GM21528 (cell line): ENCODE results near the gene RPS3A.
"Not testable (repeated sequence)": the region's sequence is repeated elsewhere in the genome, so short reads cannot be mapped to it uniquely, and the experiment has no call there.

Source experiments
- ATAC-seq: cut with Tn5 transposase; IDR thresholded peaks from one replicate; pipeline ENCODE4 v1.9.1; 2021; ENCODE audit warnings: mild to moderate bottlenecking, moderate library complexity; ENCODE audit not compliant: unreplicated experiment, low FRiP score

Gene RPS3A

DNA sequence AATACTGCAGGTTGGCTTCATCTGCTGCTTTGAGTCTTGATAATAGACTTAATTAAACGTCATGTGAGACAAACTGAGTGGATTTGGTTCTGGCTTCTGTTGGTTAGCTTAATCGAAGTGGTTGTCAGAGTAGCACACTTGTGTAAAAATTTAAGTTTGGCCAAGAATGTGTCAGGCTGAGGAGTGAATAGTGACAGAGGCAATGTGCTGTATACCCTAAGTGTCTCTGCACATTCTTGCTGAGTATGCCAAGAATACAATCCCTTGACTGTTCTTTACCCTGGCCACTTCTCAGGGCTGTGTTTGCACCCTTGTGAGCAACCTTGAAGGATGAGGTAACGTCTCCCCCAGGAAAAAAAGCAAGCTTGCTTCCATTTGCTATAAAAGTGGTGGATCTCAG is 14.9 kb downstream of the RPS3A start:
- ATAC-seq, result no peak

DNA sequence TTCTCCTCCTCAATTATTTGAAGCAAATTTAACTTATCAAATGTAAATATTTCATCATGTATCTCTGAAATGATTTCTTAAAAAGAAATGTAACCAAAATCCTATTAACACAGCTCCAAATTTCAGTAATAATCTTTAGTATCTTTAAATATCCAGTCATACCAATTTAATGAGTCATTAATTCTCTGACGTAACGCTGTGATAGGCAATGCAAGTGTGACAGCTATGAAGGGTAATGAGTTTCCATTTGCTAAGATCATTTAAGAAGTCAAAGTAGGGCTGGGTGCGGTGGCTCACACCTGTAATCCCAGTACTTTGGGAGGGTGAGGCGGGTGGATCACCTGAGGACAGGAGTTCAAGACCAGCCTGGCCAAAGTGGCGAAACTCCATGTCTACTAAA is 15.6 kb downstream of the RPS3A start:
- no peak for ATAC-seq

- ATAC-seq, result peak; percentile 81
Measured at GRCh38 chr4:151117371-151117962, 18.0 kb downstream of the RPS3A start.

DNA sequence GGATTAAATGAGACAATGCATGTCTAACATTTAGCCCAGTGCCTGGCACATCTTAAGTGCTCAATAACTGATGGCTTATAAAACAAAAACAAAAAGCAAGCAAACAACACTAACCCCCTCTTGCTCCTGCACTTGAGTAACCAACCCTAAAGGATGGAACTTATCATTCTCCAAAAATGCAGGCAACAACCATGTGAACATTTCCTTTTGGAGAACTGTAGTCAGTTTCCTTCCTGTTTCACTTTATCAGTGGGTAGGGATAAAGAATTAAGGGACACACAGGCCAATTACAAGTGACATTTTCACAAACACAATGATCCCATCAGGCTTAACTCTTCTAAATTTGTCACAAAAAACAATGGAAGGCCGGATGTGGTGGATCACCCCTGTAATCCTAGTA is 30.4 kb downstream of the RPS3A start:
- ATAC-seq, result no peak

- ATAC-seq, result no peak
Measured at GRCh38 chr4:151133311-151133710, 33.9 kb downstream of the RPS3A start.

DNA sequence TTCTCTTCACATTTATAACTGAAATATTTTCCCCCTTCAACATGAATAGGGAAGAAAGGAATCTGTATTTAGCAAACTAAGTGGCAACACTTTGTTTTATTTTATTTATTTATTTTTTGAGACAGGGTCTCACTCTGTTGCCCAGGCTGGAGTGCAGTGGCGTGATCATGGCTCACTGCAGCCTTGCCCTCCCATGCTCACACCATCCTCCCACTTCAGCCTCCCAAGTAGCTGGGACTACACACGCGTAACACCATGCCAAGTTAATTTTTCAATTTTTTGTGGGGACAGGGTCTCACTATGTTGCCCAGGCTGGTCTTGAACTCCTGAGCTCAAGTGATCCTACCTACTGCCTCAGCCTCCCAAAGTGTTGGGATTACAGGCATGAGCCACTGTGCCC is 36.6 kb downstream of the RPS3A start:
- ATAC-seq, result not testable (repeated sequence)

DNA sequence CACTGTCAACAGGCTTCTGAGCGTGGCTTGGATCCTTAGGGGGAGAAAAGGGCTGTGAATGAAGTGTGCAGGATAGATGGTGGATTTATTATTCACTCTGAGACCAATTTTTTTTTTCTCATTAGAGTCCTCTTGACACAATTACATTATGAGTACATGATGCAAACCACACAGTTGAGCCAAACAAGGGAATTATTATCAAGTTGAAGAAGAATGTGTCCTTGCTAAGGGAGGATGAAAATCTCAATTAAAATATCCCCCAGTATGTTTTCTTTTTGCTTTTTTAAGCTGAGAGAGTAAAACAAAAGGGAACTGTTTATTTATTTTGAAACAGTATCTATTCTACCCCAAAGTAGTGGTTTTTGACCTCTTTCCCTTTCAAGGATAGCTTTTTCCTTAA is 40.4 kb downstream of the RPS3A start:
- ATAC-seq, result no peak

- ATAC-seq, result no peak
Measured at GRCh38 chr4:151142758-151143157, 43.3 kb downstream of the RPS3A start.

- no peak for ATAC-seq
Measured at GRCh38 chr4:151143162-151143561, 43.7 kb downstream of the RPS3A start.

DNA sequence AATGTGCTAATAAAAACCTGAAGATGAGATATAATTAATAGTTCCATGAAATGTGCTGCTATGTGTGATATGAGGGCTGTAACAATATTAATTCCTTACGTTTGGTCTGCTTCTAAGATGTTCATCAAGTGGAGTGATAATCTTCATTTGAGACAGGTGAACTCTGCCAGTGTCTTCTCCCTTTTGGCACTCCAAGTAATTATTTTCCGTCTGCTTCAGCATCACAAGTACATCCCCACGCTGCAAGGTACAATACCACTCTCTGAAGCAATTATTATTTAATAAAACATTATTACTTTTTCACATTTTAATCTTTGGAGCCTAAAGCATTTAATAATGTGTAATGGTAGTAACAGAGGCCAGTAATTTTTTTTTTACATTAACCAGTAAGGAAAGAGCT is 44.4 kb downstream of the RPS3A start:
- ATAC-seq, result no peak

DNA sequence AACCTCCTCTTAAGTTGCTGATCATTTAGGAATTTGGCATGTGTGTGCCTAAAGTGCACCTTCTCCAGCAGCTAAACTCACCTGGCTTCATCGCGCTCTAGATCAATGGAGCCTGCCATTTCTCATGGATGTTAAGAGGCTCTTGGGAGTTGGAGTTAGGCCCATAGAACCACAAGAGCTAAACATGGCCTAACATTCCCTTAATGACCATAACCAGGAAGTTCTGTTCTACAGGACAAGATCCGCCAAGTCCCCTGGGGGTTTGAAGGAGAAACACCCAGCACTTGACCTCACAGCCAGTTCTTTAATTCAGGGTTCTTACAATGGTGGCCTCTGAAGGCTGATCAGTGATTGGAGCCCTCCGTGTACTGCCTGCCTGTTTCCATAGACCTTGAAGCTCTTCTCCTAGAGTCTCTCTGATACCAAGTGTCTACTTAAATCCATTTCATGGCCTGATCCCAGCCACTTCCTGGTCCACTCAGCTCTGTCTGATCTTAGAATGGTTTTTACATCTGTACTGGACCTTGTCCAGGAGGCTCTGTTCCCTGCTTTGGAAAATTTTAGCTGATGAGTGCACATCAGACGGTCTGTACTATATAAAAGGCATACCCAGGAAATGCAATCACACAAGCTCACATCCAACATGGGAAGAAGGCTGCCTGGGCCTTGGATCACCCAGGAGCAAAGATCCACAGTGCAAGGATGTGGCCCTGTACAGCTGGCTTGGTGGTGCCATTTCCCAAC is 45.1 kb downstream of the RPS3A start:
- ATAC-seq, result no peak

- ATAC-seq, result no peak
Measured at GRCh38 chr4:151147000-151147399, 47.6 kb downstream of the RPS3A start.

DNA sequence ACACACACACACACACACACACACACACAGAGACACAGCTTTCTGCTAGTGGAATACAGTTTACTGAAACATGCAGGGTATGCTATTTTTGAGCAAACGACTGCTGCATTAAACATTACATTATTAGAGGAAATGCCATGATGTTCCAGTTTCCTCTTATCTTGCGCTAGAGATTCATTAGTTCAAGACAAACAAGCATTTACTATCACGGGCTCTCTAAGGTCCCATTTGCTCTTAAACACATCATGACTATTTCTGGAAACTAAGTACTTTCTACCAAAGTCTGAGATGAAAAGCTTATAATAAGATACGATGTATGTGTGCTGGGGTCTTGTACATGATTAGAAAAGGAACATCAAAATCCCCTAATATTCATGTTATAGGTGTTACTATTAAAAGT is 48.8 kb downstream of the RPS3A start:
- no peak for ATAC-seq

DNA sequence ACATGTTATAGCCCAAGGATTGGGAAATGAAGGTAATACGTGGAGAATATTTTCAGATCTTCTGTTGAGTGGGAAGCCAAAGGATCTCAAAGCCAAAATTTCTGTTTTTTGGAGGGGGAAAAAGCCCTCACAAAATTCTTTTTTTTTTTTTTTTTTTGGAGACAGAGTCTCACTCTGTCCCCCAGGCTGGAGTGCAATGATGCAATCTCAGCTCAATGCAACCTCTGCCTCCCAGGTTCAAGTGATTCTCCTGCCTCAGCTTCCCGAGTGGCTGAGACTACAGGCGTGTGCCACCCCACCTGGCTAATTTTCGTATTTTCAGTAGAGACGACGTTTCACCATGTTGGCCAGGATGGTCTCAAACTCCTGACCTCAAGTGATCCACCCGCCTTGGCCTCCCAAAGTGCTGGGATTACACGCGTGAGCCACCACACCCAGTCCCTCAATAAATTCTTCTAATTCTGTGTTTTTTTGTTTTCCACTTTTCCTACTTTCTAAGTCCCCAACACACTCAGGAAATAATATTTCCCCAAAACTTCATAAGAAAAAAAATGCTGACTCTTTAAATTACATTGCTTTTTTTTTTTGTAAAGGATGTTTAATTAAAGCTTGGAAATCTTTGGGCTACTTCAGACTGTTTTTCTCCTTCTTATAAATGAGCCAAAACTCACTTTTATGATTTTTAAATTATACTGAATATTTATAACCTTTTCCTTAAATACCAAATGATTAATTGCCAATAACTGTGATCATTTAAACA is 51.6 kb downstream of the RPS3A start:
- no peak for ATAC-seq

- ATAC-seq, result no peak
Measured at GRCh38 chr4:151152028-151152427, 52.6 kb downstream of the RPS3A start.

DNA sequence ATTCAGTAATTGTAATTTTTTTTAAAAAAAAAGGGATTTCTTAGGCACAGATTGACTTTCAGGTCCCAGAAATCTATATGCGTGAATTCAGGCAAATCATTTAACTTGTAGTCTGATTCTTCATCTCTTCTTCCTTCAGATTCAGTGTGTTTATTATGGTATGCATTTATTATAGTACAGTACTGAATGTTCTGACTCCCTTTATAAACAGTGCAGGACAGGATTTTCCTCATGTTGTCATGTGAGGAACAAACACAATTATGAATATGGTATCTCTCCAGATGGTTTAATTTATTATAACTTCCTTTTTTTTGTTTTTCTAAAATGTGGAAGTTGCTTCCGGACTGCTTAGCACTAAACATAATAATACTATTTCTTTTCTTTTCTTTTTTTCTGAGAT is 54.2 kb downstream of the RPS3A start:
- ATAC-seq, result no peak
